Pancreas (tissue), 10 donors: ENCODE data around the gene AARS2. TPM values are rescaled to one million over a fixed set of nuclear protein-coding genes. Genes with fewer than 3 reads are reported as not detected.
A peak's percentile ranks its signal among the peaks of the same experiment; 100 is the strongest.

Experiments used
- ATAC-seq, 4 donors: fragments of 200-7000 bp; cut with Tn5 transposase; one replicate each; pipeline versions ENCODE4 v1.8.0 to v1.9.1; 2020; ENCODE audit warnings: mild to moderate bottlenecking in 4 of 4, moderate library complexity in 4 of 4
- DNase-seq, 6 donors: peaks; one replicate each; pipeline ENCODE4 v3.0.0-alpha.2; 2020
- FAIRE-seq: peaks from 2 replicates; lab custom pipeline; 2012; peaks lifted over from hg19 to GRCh38; lab: Jason Lieb, UNC
- H3K27ac ChIP-seq, 4 donors: fragments of 200-600 bp; sonication (generic); 1 replicate in 3 of 4; 2 replicates in 1 of 4; pipeline versions ENCODE4 v1.5.0 to v1.8.0; 2020
- H3K27me3 ChIP-seq, 4 donors: fragments of 200-600 bp; one replicate each; pipeline ENCODE4 v1.8.0; 2021
- H3K36me3 ChIP-seq, 3 donors: fragments of 200-600 bp; sonication (generic) in 1 of 3; one replicate each; pipeline versions ENCODE4 v1.5.0 to v1.8.0; 2020 to 2021
- H3K4me1 ChIP-seq, 3 donors: fragments of 200-600 bp; one replicate each; pipeline ENCODE4 v1.8.0; 2021
- H3K4me3 ChIP-seq, 4 donors: fragments of 200-600 bp; sonication (generic) in 2 of 4; one replicate each; pipeline versions ENCODE4 v1.5.0 to v1.8.0; 2020 to 2021
- H3K9me3 ChIP-seq, 4 donors: fragments of 200-600 bp; one replicate each; pipeline ENCODE4 v1.8.0; 2021
- WGBS, 2 donors: extraction: QIAGEN DNeasy Blood & Tissue Kit; methylation state at CpG; one replicate each; pipeline ENCODE4 v1.1.7; 2013; 5-methylcytosine and 5-hydroxymethylcytosine counted together
- intact Hi-C, 3 donors: fragments of 100-400 bp; cut with DNase I; formaldehyde crosslinking; loops; one replicate each; pipeline versions ENCODE4 v1.11.1 to v1.14.2; 2022
- polyA plus RNA-seq, 2 donors: library from polyadenylated mRNA; stranded (reverse); fragments of 200-250 nt; gene quantifications; one replicate each; pipeline ENCODE4 v1.2.3, GENCODE V29; 2013
- total RNA-seq, 6 donors: library from RNA; stranded (reverse); fragmentation: NEBNext Ultra II Directional in 4 of 6; extraction: Animal tissue kit (Norgen Biotek cat#: 25700) in 4 of 6; gene quantifications; one replicate each; pipeline versions ENCODE4 v1.2.1 to v1.2.4, GENCODE V29; 2021 to 2023
- TF ChIP-seq, protein P1 (sequence below), 4 donors: fragments of 200-600 bp; sonication (generic) in 3 of 4; IDR thresholded peaks; one replicate each; pipeline versions ENCODE4 v1.5.0 to v1.8.0; 2021; ENCODE audit warnings: antibody characterized with exemption in 4 of 4
- donor health status: healthy with polysubstance abuse.
- donor health status: DM: no; HTN: no; CAD: no; lungs with moderate emphysema.
- donor health status: DM: no; HTN: no; CAD: no.
- donor health status: control.
- donor health status: control.
- donor health status: Bipolar disorder and iron deficiency.
- donor health status: DM: yes; HTN: yes; CAD: no.
- donor health status: DM: no; HTN: no; CAD: no.
- donor health status: DM: no; HTN: no; CAD: no.
- donor health status: DM: yes; HTN: yes; CAD: no.

AARS2 gene
- total and polyA plus RNA-seq, 8 donors, result 3.6 to 8.7 (median 5.0) TPM

DNA sequence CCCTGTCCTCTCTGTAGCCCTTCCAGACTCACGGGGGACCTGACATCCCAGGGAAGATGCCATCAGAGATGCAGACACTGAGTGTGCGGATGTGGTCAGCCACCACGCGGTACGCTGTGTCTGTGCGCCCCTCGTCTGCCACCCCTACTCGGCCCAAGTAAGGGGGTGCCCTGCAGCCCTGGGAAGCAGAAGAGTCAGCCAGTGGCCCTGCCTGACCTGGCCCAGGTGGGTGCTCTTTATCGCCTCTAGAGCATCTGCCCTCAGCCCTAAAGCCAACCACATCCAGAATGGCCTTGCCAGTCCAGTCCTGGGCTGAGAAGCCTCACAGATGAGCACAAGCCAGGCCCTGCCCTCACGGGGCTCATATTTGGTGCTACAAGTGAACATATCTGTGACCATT lies 5.9 kb downstream of the AARS2 start:
- H3K4me3 ChIP-seq, result no peak overlapping the region
- 91 to 93% methylated on average over 10 of the region's 10 CpGs for WGBS, 2 donors
- ATAC-seq, result no peak
- TF ChIP-seq, protein P1, sequence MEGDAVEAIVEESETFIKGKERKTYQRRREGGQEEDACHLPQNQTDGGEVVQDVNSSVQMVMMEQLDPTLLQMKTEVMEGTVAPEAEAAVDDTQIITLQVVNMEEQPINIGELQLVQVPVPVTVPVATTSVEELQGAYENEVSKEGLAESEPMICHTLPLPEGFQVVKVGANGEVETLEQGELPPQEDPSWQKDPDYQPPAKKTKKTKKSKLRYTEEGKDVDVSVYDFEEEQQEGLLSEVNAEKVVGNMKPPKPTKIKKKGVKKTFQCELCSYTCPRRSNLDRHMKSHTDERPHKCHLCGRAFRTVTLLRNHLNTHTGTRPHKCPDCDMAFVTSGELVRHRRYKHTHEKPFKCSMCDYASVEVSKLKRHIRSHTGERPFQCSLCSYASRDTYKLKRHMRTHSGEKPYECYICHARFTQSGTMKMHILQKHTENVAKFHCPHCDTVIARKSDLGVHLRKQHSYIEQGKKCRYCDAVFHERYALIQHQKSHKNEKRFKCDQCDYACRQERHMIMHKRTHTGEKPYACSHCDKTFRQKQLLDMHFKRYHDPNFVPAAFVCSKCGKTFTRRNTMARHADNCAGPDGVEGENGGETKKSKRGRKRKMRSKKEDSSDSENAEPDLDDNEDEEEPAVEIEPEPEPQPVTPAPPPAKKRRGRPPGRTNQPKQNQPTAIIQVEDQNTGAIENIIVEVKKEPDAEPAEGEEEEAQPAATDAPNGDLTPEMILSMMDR (IDR thresholded peaks at IDR 0.05), result no peak
- peaks cover 0 to 2% (median 0%) of the 10 kb centered on the region in 3 donors for H3K4me1 ChIP-seq
- no peaks in the 10 kb centered on the region for H3K9me3 ChIP-seq
- no peaks in the 10 kb centered on the region for H3K27me3 ChIP-seq
- intact Hi-C loops, result no loop called here
- no peak for DNase-seq
- no peak for FAIRE-seq
- H3K27ac ChIP-seq, result no peak overlapping the region
- H3K36me3 ChIP-seq, result peaks cover 0 to 24% (median 12%) of the 10 kb centered on the region in 3 donors

DNA sequence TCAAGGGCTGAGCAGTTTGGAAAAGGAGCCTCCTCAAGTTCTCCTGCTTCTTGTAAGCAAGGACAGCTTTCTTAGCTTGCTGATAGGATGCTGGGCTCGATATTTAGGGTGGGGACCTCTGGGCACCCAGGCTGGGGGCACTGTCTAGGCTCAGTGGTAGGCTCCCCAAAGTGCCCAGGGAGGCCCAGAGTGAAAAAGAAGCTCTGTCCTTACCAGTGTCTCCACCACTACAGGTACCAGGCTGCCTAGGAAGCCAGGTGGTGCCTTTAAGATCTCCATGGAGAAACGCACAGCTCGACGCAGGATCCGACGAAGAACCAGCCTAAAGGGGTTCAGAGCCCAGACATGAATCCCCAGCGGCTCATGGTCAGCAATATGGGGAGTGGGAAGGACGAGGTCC lies 6.4 kb downstream of the AARS2 start:
- ATAC-seq, result no peak
- H3K9me3 ChIP-seq, result no peaks in the 10 kb centered on the region
- intact Hi-C loops, result no loop called here
- H3K4me1 ChIP-seq, result no peaks in the 10 kb centered on the region
- FAIRE-seq, result no peak
- H3K36me3 ChIP-seq, result peaks cover 0 to 24% (median 16%) of the 10 kb centered on the region in 3 donors
- H3K4me3 ChIP-seq, result no peak overlapping the region
- DNase-seq, result no peak
- no peaks in the 10 kb centered on the region for H3K27me3 ChIP-seq
- H3K27ac ChIP-seq, result no peak overlapping the region
- WGBS, 2 donors, result 85 to 95% methylated on average over 8 of the region's 8 CpGs
- TF ChIP-seq, protein P1 (IDR thresholded peaks at IDR 0.05), result no peak

DNA sequence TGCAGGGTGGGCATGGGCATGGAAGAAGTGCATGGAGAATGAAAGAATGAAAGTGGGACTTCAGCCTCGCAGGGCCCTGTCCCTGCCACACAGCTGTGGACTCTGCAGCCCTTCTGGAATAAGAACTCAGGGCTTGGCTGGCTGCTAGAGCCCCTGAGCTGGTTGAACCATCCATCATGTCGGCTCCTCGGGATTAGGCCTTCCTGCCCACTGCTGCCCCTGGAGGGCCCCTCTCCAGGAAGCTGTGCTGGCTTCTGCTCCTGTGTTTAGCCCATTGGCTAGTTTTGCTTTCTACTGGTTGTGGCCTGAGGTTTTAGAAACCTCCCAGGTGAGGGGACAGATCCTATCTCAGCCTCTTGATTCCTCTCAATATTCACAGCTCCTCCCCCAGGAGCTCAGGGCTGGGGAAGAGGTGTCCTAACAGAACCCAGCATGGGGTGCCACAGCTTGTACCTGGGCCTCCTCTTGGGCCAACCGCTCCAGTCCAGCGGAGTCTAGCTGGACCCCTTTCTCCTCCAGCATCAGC lies 7.9 kb downstream of the AARS2 start:
- intact Hi-C loops, result no loop called here
- Histone ChIP-seq H3K27ac (no peak overlapping the region), H3K4me1 (no peaks in the 10 kb centered on the region), H3K36me3 (peaks cover 0 to 16% (median 16%) of the 10 kb centered on the region in 3 donors), H3K9me3 (no peaks in the 10 kb centered on the region), H3K27me3 (no peaks in the 10 kb centered on the region), H3K4me3 (no peak overlapping the region)
- ATAC-seq, result no peak
- TF ChIP-seq, protein P1 (IDR thresholded peaks at IDR 0.05), result no peak
- FAIRE-seq, result no peak
- DNase-seq, result no peak
- WGBS, 2 donors, result 88 to 91% methylated on average over 5 of the region's 5 CpGs

DNA sequence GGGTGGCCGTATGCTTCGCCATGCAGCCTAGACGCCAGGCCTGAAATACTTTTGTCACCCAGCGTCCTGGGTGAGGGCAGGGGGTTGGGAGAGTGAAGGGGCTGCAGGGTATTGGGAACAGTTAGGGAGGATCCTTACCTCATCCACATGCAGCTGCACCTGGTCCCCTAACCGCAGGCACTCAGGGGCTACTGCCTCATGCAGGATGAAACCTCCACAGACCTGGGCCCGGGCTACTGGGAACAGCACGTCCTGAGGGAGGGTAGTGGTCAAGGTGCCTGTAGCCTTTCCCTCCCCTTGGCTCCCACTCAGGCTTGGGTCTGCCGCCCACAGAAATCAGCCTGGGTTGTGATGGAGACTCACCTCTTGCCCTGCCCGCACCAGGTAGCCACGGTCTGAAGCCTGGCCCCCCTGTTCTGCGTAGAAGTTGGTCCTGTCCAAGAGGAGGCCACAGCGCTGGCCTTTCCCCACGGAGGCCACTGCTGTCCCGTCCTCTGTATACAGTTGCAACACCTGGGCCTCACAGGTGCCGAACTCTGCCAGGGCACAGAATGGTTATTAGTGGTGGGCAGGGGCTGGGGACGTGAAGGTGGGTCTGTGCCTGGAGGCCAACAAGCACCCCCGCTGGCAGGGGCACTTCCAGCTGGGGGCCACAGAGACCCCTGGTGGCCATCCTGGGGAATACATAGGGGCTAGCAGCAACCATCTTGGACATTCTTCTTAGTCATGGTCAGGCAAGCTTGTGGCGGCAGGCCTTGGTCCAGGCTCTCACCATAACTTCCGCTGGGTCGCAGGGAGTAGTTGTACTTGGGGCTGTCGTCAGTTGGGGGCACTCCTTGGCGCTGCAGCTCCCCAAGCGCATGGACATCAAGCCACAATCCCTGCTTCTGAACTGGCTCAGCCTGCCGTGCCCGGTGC lies 8.6 kb downstream of the AARS2 start:
- peak; percentile 56 to 81 (median 72) for ATAC-seq
- Histone ChIP-seq H3K4me3 (no peak overlapping the region), H3K36me3 (peaks cover 0 to 16% (median 9%) of the 10 kb centered on the region in 3 donors), H3K27me3 (no peaks in the 10 kb centered on the region), H3K4me1 (no peaks in the 10 kb centered on the region), H3K9me3 (no peaks in the 10 kb centered on the region), H3K27ac (no peak overlapping the region)
- TF ChIP-seq, protein P1 (IDR thresholded peaks at IDR 0.05), result peak; percentile 41 to 73 (median 56)
- peak in 1 of 6 donors; percentile 28 for DNase-seq
- no peak for FAIRE-seq
- WGBS, 2 donors, result 82 to 88% methylated on average over 25 of the region's 25 CpGs
- intact Hi-C loops, result no loop called here
